Activated T-cell treated with anti-CD3 and anti-CD28 coated beads, Interleukin-2, amount 50 U/mL, for 72 hours (primary cell): ENCODE data around the gene TMEM39A. TPM values are rescaled to one million over a fixed set of nuclear protein-coding genes. Genes with fewer than 3 reads are reported as not detected.
A peak's percentile ranks its signal among the peaks of the same experiment; 100 is the strongest.

Experiments used
- ATAC-seq, 2 donors: fragments of 150-1000 bp; cut with Tn5 transposase; replicated peaks in 1 of 2; 2 replicates each; pipeline ENCODE4 v1.10.0; 2021; ENCODE audit warnings: moderate library complexity in 2 of 2, mild to moderate bottlenecking in 1 of 2
- DNase-seq, 2 donors: peaks; one replicate each; pipeline ENCODE4 v3.0.0; 2021 to 2022; ENCODE audit warnings: mixed read lengths in 1 of 2
- H3K27ac Mint-ChIP-seq: one replicate; pipeline ENCODE4 v1.8.0; 2022; ENCODE audit warnings: mild to moderate bottlenecking, moderate library complexity, mixed read lengths
- H3K27me3 Mint-ChIP-seq: one replicate; pipeline ENCODE4 v1.8.0; 2022; ENCODE audit warnings: low read depth, mixed read lengths
- H3K36me3 Mint-ChIP-seq, 2 donors: one replicate each; pipeline ENCODE4 v1.8.0; 2022; ENCODE audit warnings: mixed read lengths in 2 of 2, mild to moderate bottlenecking in 1 of 2; ENCODE audit not compliant: insufficient read depth in 2 of 2
- H3K4me1 Mint-ChIP-seq: one replicate; pipeline ENCODE4 v1.8.0; 2022; ENCODE audit warnings: low read depth, mixed read lengths
- H3K4me3 Mint-ChIP-seq, 2 donors: one replicate each; pipeline ENCODE4 v1.8.0; 2022; ENCODE audit warnings: mild to moderate bottlenecking in 2 of 2, mixed read lengths in 2 of 2, moderate library complexity in 2 of 2
- H3K9me3 Mint-ChIP-seq, 2 donors: one replicate each; pipeline ENCODE4 v1.8.0; 2022; ENCODE audit warnings: mixed read lengths in 2 of 2
- total RNA-seq, 2 donors: library from RNA; stranded (reverse); gene quantifications; one replicate each; pipeline ENCODE4 v1.2.3, GENCODE V29; 2022

The TMEM39A gene
- total RNA-seq, 2 donors from 2014 or later, result 47.7 to 67.4 TPM

DNA sequence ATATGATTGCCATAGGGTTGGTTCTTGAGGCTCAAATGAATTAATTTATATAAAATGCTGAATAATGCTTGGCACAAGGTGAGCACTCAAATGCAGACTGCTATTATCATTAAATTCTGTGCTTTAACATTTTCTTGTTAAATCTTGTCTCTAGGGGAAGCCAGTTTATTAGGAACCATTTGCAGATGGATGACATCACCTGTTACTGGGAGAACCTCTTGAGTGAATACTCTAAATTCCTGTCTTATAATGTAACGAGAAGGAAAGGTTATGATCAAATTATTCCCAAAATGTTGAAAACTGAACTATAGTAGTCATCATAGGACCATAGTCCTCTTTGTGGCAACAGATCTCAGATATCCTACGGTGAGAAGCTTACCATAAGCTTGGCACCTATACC, 28.7 kb upstream of the TMEM39A start:
- no peak for DNase-seq
- Mint-ChIP-seq H3K27me3 (no peaks in the 10 kb centered on the region), H3K9me3 (no peaks in the 10 kb centered on the region), H3K4me3 (no peak overlapping the region), H3K36me3 (peaks cover 1 to 25% of the 10 kb centered on the region in 2 donors), H3K27ac (no peak overlapping the region), H3K4me1 (peaks cover 30% of the 10 kb centered on the region)
- no peak for ATAC-seq

DNA sequence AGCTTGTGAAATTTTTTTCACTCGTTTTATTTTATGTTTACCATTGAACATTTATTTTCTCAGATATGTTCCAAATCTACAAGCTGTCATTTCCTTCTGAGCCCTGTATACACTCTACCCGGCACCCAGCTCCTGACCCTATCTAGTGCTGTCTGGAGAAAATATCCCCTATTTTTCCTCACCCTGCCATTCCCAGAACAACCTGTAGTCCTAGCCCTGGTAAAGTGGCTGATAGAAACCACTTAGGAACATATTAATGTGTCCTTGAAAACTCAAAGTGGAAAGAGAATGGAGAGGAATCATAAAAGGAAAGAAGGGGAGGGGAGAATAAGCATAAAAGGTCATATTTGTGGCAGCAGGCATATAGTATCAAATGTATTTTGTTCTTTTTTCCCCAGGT, 26.7 kb upstream of the TMEM39A start:
- no peak for DNase-seq
- H3K36me3 Mint-ChIP-seq, result peaks cover 1 to 33% of the 10 kb centered on the region in 2 donors
- H3K27ac Mint-ChIP-seq, result peak overlapping the region; percentile 66
- no peak for ATAC-seq
- no peaks in the 10 kb centered on the region for H3K27me3 Mint-ChIP-seq
- no peaks in the 10 kb centered on the region for H3K9me3 Mint-ChIP-seq
- peaks cover 21% of the 10 kb centered on the region for H3K4me1 Mint-ChIP-seq
- no peak overlapping the region for H3K4me3 Mint-ChIP-seq

GRCh38 chr3:119485563-119485962, 22.1 kb upstream of the TMEM39A start:
- DNase-seq (no peak), ATAC-seq (no peak)
- H3K36me3 Mint-ChIP-seq, result peaks cover 0 to 15% of the 10 kb centered on the region in 2 donors
- no peak overlapping the region for H3K4me3 Mint-ChIP-seq
- H3K4me1 Mint-ChIP-seq, result peaks cover 6% of the 10 kb centered on the region
- H3K27me3 Mint-ChIP-seq, result no peaks in the 10 kb centered on the region
- peak overlapping the region; percentile 17 for H3K27ac Mint-ChIP-seq
- H3K9me3 Mint-ChIP-seq, result no peaks in the 10 kb centered on the region

DNA sequence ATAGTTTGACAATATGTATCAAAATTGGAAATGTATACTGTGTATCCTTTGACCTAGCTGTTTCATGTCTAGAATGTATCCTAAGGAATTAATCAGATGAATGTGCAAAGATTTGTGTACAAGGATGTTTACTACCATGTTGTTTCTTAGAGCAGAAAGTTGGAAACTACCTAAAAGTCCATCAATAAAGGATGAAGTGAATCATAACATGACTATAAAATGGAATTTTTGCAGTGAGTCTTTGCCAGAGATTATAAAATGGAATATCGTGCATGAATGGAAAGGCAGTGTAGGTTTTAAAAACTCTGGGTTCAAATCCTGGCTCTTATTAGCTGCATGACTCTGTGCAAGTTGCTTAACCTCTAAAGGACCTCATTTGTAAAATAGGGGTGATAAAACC, 19.7 kb upstream of the TMEM39A start:
- DNase-seq (no peak), ATAC-seq (no peak)
- Mint-ChIP-seq H3K36me3 (peaks cover 0 to 15% of the 10 kb centered on the region in 2 donors), H3K4me3 (no peak overlapping the region), H3K27ac (peak overlapping the region; percentile 61), H3K9me3 (no peaks in the 10 kb centered on the region), H3K27me3 (no peaks in the 10 kb centered on the region), H3K4me1 (peaks cover 6% of the 10 kb centered on the region)

- peaks cover 2 to 11% of the 10 kb centered on the region in 2 donors for H3K36me3 Mint-ChIP-seq
- H3K9me3 Mint-ChIP-seq, result no peaks in the 10 kb centered on the region
- no peak overlapping the region for H3K4me3 Mint-ChIP-seq
- peaks cover 6% of the 10 kb centered on the region for H3K4me1 Mint-ChIP-seq
- peak overlapping the region; percentile 56 for H3K27ac Mint-ChIP-seq
- no peak for ATAC-seq
- no peak for DNase-seq
- no peaks in the 10 kb centered on the region for H3K27me3 Mint-ChIP-seq
Observed at GRCh38 chr3:119481079-119481478, 17.7 kb upstream of the TMEM39A start.

GRCh38 chr3:119470866-119471265, 7.5 kb upstream of the TMEM39A start:
- Mint-ChIP-seq H3K27ac (peak overlapping the region; percentile 64), H3K9me3 (no peaks in the 10 kb centered on the region), H3K4me3 (peak overlapping the region; percentile 89 to 93), H3K27me3 (no peaks in the 10 kb centered on the region), H3K4me1 (peaks cover 36% of the 10 kb centered on the region), H3K36me3 (peaks cover 9 to 21% of the 10 kb centered on the region in 2 donors)
- no peak for ATAC-seq
- no peak for DNase-seq

DNA sequence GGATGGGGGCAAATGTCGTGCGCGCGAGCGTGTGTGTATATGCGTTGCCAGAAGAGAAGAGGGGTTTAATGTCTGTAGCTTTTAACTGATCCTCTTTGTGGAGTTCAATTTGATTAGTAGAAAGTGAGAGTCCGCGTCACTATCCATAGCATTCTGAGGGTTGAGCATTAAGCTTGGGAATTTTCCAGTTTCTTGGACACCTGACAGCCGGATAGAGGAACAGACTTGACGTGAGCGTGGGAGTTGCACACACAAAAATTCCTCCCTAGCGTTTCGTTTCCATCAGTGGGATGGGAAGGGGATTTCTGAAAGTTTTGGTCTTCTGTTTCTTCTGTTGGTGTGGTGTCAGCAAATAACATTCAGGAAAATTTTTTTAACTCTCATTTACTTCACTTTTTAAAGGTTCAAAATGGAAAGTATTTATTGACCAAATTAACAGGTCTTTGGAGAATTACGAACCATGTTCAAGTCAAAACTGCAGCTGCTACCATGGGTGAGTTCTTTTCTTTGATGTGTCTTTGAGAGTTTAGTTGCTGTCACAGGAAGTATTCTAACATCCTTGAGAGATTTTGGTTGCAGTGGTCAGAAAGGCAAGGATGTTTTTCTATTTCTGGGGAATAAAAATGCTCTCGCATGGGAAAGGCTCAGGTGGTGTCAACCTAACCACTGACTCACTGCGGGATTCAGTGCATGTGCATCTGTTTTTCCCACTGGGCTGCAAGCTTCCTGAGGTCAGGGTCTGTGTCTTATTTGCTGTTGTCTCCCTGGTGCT, 6.2 kb upstream of the TMEM39A start:
- H3K27me3 Mint-ChIP-seq, result no peaks in the 10 kb centered on the region
- no peaks in the 10 kb centered on the region for H3K9me3 Mint-ChIP-seq
- peak in 1 of 2 donors; percentile 39 for ATAC-seq
- H3K4me3 Mint-ChIP-seq, result peak overlapping the region; percentile 89 to 93
- H3K36me3 Mint-ChIP-seq, result peaks cover 7 to 18% of the 10 kb centered on the region in 2 donors
- peak overlapping the region; percentile 94 for H3K27ac Mint-ChIP-seq
- no peak for DNase-seq
- H3K4me1 Mint-ChIP-seq, result peaks cover 37% of the 10 kb centered on the region

- no peak for DNase-seq
- Mint-ChIP-seq H3K27me3 (no peaks in the 10 kb centered on the region), H3K9me3 (no peaks in the 10 kb centered on the region), H3K4me3 (peak overlapping the region; percentile 89 to 93), H3K27ac (peak overlapping the region; percentile 98), H3K36me3 (peaks cover 15 to 25% of the 10 kb centered on the region in 2 donors), H3K4me1 (peaks cover 49% of the 10 kb centered on the region)
- no peak for ATAC-seq
Observed at GRCh38 chr3:119468041-119468440, 4.6 kb upstream of the TMEM39A start.

DNA sequence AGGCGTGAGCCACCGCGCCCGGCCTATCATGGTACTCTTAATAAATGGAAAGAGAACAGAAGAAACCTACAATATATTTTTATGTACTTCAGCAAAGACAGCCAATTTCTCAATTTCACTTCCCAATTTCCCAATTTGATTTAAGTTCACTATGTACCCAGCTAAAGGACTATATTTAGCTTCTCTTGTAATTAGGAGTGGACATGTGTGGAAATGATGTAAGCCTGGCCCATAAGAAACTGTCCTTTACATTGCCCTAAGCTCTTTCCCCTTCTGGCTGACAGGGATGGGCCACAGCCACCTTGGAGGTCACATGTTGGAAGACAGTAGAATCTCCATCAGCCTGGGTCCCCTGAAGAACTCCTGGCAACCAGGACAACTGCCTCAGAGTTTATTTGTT, 6.2 kb downstream of the TMEM39A start:
- Mint-ChIP-seq H3K27me3 (no peaks in the 10 kb centered on the region), H3K36me3 (peaks cover 19 to 28% of the 10 kb centered on the region in 2 donors), H3K4me3 (no peak overlapping the region), H3K4me1 (peaks cover 40% of the 10 kb centered on the region), H3K9me3 (no peaks in the 10 kb centered on the region), H3K27ac (no peak overlapping the region)
- no peak for DNase-seq
- ATAC-seq, result no peak

- Mint-ChIP-seq H3K27me3 (no peaks in the 10 kb centered on the region), H3K27ac (no peak overlapping the region), H3K4me1 (peaks cover 32% of the 10 kb centered on the region), H3K4me3 (no peak overlapping the region), H3K36me3 (peaks cover 17 to 29% of the 10 kb centered on the region in 2 donors), H3K9me3 (no peaks in the 10 kb centered on the region)
- DNase-seq, result no peak
- no peak for ATAC-seq
Observed at GRCh38 chr3:119456469-119456868, 6.9 kb downstream of the TMEM39A start.

- Mint-ChIP-seq H3K27ac (peak overlapping the region; percentile 83), H3K36me3 (peaks cover 13 to 29% of the 10 kb centered on the region in 2 donors), H3K27me3 (no peaks in the 10 kb centered on the region), H3K4me3 (no peak overlapping the region), H3K4me1 (peaks cover 8% of the 10 kb centered on the region), H3K9me3 (no peaks in the 10 kb centered on the region)
- DNase-seq, result no peak
- no peak for ATAC-seq
Observed at GRCh38 chr3:119453822-119454221, 9.6 kb downstream of the TMEM39A start.

DNA sequence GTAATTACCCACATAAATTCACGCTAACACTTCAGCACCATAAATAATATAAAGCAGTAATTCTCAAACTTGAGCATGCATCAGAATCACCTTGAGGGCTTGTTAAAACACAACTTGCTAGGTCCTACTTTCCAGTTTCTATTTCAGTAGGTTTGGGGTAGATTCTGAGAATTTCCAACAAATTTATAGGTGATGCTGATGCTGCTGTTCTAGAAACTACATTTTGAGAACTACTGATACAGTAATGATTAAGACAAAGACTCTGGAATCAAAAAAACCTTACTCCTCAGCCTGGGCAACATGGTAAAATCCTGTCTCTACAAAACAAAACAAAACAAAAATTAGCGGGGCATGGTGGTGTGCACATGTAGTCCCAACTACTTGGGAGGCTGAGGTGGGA, 18.8 kb downstream of the TMEM39A start:
- Mint-ChIP-seq H3K4me3 (no peak overlapping the region), H3K36me3 (peaks cover 5 to 25% of the 10 kb centered on the region in 2 donors), H3K4me1 (no peaks in the 10 kb centered on the region), H3K9me3 (peaks cover 0 to 2% of the 10 kb centered on the region in 2 donors), H3K27me3 (no peaks in the 10 kb centered on the region), H3K27ac (no peak overlapping the region)
- DNase-seq (no peak), ATAC-seq (peak in 1 of 2 donors; percentile 26)

GRCh38 chr3:119443179-119443578, 20.2 kb downstream of the TMEM39A start:
- H3K9me3 Mint-ChIP-seq, result peaks cover 0 to 2% of the 10 kb centered on the region in 2 donors
- no peak overlapping the region for H3K27ac Mint-ChIP-seq
- DNase-seq (no peak), ATAC-seq (peak in 1 of 2 donors; percentile 56)
- H3K27me3 Mint-ChIP-seq, result no peaks in the 10 kb centered on the region
- H3K4me1 Mint-ChIP-seq, result no peaks in the 10 kb centered on the region
- H3K36me3 Mint-ChIP-seq, result peaks cover 5 to 28% of the 10 kb centered on the region in 2 donors
- H3K4me3 Mint-ChIP-seq, result no peak overlapping the region
